Inferior parietal cortex (tissue), 1 donor: ENCODE results near the gene PPP2R3B.
"Not testable (repeated sequence)": the region's sequence is repeated elsewhere in the genome, so short reads cannot be mapped to it uniquely, and the experiment has no call there.

Experiments
- DNase-seq: peaks from one replicate; pipeline ENCODE4 v3.0.0-alpha.2; 2016; ENCODE audit errors: extremely low spot score

PPP2R3B gene

GRCh38 chrX:353566-354535 is 32.9 kb downstream of the PPP2R3B start:
- DNase-seq, result no peak

- DNase-seq, result no peak
Observed at GRCh38 chrX:352582-353314, 34.0 kb downstream of the PPP2R3B start.

GRCh38 chrX:352181-352580 is 34.5 kb downstream of the PPP2R3B start:
- DNase-seq, result no peak

GRCh38 chrX:351736-352135 is 35.0 kb downstream of the PPP2R3B start:
- no peak for DNase-seq

- not testable (repeated sequence) for DNase-seq
Observed at GRCh38 chrX:351324-351641, 35.4 kb downstream of the PPP2R3B start.

- DNase-seq, result no peak
Observed at GRCh38 chrX:350534-351323, 36.0 kb downstream of the PPP2R3B start.

GRCh38 chrX:350148-350533 is 36.6 kb downstream of the PPP2R3B start:
- no peak for DNase-seq

- DNase-seq, result no peak
Observed at GRCh38 chrX:349702-350101, 37.0 kb downstream of the PPP2R3B start.

- peak; percentile 20 for DNase-seq
Observed at GRCh38 chrX:349196-349595, 37.5 kb downstream of the PPP2R3B start.

- DNase-seq, result no peak
Observed at GRCh38 chrX:348461-349117, 38.1 kb downstream of the PPP2R3B start.

- no peak for DNase-seq
Observed at GRCh38 chrX:347351-348117, 39.2 kb downstream of the PPP2R3B start.

- DNase-seq, result no peak
Observed at GRCh38 chrX:346034-346813, 40.5 kb downstream of the PPP2R3B start.

- no peak for DNase-seq
Observed at GRCh38 chrX:345020-345925, 41.4 kb downstream of the PPP2R3B start.

GRCh38 chrX:344371-344901 is 42.3 kb downstream of the PPP2R3B start:
- DNase-seq, result no peak

GRCh38 chrX:341541-342101 is 45.1 kb downstream of the PPP2R3B start:
- DNase-seq, result no peak

GRCh38 chrX:340641-341423 is 45.9 kb downstream of the PPP2R3B start:
- no peak for DNase-seq

GRCh38 chrX:340121-340520 is 46.6 kb downstream of the PPP2R3B start:
- no peak for DNase-seq
